ENCODE results near the gene S100A5. TPM values are rescaled to one million over a fixed set of nuclear protein-coding genes. Genes with fewer than 3 reads are reported as not detected.

S100A5 gene
- polyA plus RNA-seq, 2 of the 4 experiments (the other 2 are of a cell fraction), result 0.45 to 0.68 TPM

DNA sequence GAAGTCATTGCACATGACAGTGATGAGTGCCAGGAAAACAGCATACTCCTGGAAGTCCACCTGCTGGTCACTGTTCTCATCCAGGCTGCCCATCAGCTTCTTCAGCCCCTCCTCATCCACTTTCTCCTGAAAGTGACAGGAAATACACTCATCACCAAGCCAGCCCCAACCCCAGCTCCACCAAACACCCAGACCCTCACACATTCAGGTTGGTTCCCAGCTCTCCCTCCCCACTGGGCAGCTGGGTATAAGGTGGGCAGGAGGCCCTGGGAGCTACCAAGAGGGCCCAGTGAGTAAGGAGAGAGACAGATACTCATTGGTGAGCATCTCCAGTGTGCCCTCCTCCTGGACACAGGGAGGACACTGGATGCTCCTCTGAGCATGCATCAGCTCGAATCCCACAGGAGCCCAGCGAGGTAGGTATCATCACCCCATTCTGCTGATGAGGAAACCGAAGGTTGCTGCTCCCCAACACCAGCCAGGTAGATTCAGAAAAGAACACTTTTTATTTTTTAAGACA, 20.8 kb upstream of the S100A5 start:
- ATAC-seq (no peak), FAIRE-seq (no peak), DNase-seq (ENCODE audit: low read depth in 1 of 2, low spot score in 1 of 2) (no peak)
- peak overlapping the region; percentile 26 to 40; a peak in 4 of 6 replicates for H3K27ac ChIP-seq
- TF ChIP-seq, protein P1, sequence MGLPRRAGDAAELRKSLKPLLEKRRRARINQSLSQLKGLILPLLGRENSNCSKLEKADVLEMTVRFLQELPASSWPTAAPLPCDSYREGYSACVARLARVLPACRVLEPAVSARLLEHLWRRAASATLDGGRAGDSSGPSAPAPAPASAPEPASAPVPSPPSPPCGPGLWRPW (IDR thresholded peaks at IDR 0.05), result no peak
- TF ChIP-seq ESRRA (IDR thresholded peaks at IDR 0.05; ENCODE audit: borderline replicate concordance, low read length) (no peak), RFX5 (IDR thresholded peaks at IDR 0.05) (no peak), KDM5A (IDR thresholded peaks at IDR 0.05) (no peak), BHLHE40 (IDR thresholded peaks at IDR 0.05; ENCODE audit: low read depth, low read length) (no peak), ZNF302 (CRISPR knock-in tag; IDR thresholded peaks at IDR 0.05) (no peak), HOXB5 (CRISPR knock-in tag; IDR thresholded peaks at IDR 0.05) (no peak)
- TF ChIP-seq, protein P2, sequence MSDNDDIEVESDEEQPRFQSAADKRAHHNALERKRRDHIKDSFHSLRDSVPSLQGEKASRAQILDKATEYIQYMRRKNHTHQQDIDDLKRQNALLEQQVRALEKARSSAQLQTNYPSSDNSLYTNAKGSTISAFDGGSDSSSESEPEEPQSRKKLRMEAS (IDR thresholded peaks at IDR 0.05), result no peak
- H3K4me3 ChIP-seq, result no peak overlapping the region
- no peak overlapping the region for H3K4me2 ChIP-seq
- CTCF ChIA-PET, result interaction anchor here (0.6 to 8.3 kb wide), 9 partner anchors 11 to 385 kb away, joined by 3 to 141 read pairs (median 4); partner anchors contain the start of genes DENND4B, S100A13, S100A3 and S100A4
- 93% methylated on average over 3 of the region's 3 CpGs for WGBS (ENCODE audit: missing lambda C conversion rate)
- H3K9me3 ChIP-seq, result 0 out of 3 replicates have a peak, but pooled peaks cover 4% of the 10 kb centered on the region
- peaks cover 37% of the 10 kb centered on the region for H3K4me1 ChIP-seq
- POLR2A ChIA-PET, result interaction anchor here (1.6 kb wide), 1 partner anchor 16 kb away, joined by 5 read pairs; the partner anchor contains the start of gene S100A4

DNA sequence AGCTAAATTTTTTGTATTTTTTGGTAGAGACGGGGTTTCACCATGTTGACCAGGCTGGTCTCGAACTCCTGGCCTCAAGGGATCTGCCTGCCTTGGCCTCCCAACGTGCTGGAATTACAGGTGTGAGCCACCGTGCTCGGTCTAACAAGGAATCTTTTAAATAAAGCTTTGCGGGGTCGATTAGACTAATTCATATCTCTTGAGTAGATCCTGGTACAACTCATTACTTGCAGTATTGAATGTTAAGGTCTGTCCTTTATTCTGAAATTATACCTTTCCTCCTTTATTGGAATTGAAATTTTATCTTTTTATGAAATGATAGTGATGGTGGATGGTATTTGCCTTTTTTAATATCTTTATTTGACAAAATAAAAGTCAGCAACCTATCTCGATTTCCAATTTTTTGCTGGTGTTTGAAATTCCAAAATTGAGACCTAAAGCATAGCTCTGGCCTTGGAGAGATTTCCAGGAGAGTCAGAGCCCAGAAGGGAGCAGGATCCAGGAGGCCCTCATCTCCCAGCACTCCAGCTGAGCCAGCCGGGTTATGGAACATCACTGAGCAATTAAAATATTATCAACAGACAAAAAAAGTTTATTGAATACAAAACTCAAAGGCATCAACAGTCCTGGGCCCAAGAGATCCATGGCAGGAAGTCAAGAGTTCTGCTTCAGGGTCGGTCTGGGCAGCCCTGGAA, 20.2 kb upstream of the S100A5 start:
- H3K27ac ChIP-seq, result peak overlapping the region in 1 of 2 experiments; percentile 35; a peak in 1 of 6 replicates
- DNase-seq (ENCODE audit: low read depth in 1 of 2, low spot score in 1 of 2), result no peak
- H3K4me1 ChIP-seq, result peaks cover 32% of the 10 kb centered on the region
- CTCF ChIA-PET, result interaction anchor here (0.9 to 8.3 kb wide), 7 partner anchors 11 to 209 kb away, joined by 3 to 141 read pairs (median 13); partner anchors contain the start of genes S100A13, S100A3, S100A4 and S100A5
- 0 out of 3 replicates have a peak, but pooled peaks cover 4% of the 10 kb centered on the region for H3K9me3 ChIP-seq
- TF ChIP-seq FOXS1 (CRISPR knock-in tag; IDR thresholded peaks at IDR 0.05) (no peak), JUNB (IDR thresholded peaks at IDR 0.05) (no peak), TP53 (CRISPR knock-in tag; IDR thresholded peaks at IDR 0.05) (no peak), JUN (IDR thresholded peaks at IDR 0.05) (no peak), RFX5 (IDR thresholded peaks at IDR 0.05) (no peak), CEBPB (IDR thresholded peaks at IDR 0.05) (no peak), POLR2AphosphoS2 (conservative IDR thresholded peaks at IDR 0.05; ENCODE audit: low read length) (no peak), ZFP36 (IDR thresholded peaks at IDR 0.05; ENCODE audit: borderline replicate concordance, partially characterized antibody) (no peak), FOSL2 (IDR thresholded peaks at IDR 0.05) (no peak), FOSL2 (CRISPR knock-in tag; IDR thresholded peaks at IDR 0.05) (no peak), ZNF302 (CRISPR knock-in tag; IDR thresholded peaks at IDR 0.05) (no peak)
- TF ChIP-seq, protein P3, sequence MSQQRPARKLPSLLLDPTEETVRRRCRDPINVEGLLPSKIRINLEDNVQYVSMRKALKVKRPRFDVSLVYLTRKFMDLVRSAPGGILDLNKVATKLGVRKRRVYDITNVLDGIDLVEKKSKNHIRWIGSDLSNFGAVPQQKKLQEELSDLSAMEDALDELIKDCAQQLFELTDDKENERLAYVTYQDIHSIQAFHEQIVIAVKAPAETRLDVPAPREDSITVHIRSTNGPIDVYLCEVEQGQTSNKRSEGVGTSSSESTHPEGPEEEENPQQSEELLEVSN (IDR thresholded peaks at IDR 0.05; ENCODE audit: borderline replicate concordance, low read depth), result no peak
- TF ChIP-seq, protein P1 (IDR thresholded peaks at IDR 0.05), result no peak
- TF ChIP-seq, protein P4, sequence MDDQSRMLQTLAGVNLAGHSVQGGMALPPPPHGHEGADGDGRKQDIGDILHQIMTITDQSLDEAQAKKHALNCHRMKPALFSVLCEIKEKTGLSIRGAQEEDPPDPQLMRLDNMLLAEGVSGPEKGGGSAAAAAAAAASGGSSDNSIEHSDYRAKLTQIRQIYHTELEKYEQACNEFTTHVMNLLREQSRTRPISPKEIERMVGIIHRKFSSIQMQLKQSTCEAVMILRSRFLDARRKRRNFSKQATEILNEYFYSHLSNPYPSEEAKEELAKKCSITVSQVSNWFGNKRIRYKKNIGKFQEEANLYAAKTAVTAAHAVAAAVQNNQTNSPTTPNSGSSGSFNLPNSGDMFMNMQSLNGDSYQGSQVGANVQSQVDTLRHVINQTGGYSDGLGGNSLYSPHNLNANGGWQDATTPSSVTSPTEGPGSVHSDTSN (IDR thresholded peaks at IDR 0.05), result no peak
- TF ChIP-seq, protein P5, sequence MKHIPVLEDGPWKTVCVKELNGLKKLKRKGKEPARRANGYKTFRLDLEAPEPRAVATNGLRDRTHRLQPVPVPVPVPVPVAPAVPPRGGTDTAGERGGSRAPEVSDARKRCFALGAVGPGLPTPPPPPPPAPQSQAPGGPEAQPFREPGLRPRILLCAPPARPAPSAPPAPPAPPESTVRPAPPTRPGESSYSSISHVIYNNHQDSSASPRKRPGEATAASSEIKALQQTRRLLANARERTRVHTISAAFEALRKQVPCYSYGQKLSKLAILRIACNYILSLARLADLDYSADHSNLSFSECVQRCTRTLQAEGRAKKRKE (CRISPR knock-in tag; IDR thresholded peaks at IDR 0.05; ENCODE audit: low read depth), result no peak
- TF ChIP-seq, protein P2 (IDR thresholded peaks at IDR 0.05), result no peak
- ATAC-seq, result no peak
- no peak overlapping the region for H3K4me3 ChIP-seq
- POLR2A ChIA-PET, result interaction anchor here (1.3 to 1.6 kb wide), 2 partner anchors 15 to 25 kb away, joined by 5 to 6 read pairs; partner anchors contain the start of genes S100A4 and S100A6
- no peak for FAIRE-seq
- H3K4me2 ChIP-seq, result no peak overlapping the region
- WGBS (ENCODE audit: missing lambda C conversion rate), result 77% methylated on average over 10 of the region's 10 CpGs
